DMS79 treated with DMSO at 0.1 percent for 48 hours (cell line): ENCODE measurements around the gene SLC1A3.

Source experiments
- DNase-seq: peaks from one replicate; lab custom pipeline; 2025; lab: John Stamatoyannopoulos, UW

The SLC1A3 gene

DNA sequence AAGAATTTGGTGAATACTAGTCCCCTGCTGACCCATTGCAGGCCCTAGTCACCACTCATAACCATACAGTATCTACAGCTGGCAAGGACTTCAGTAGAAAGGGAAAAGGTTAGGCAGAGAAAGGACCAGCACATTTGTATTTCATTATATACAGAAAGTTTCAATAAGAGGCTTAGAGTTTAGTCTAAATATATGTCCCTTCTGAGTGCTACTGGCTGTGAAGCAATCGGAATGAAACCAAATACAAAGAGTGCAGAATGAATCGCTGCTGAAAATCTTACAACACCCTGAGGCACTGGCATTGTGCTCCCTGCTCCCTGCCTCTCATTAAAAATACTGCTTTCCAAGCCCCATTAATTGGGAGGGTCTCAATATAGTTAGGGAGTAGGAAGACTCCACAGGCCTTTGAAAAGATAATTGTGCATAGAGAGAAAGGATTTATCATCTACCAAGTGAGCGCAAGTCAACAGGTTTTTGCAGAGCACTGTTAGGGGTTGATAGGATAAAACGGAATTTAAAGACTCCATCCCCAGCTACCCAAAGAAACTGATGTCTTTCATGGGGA is 110.8 kb downstream of the SLC1A3 start:
- no peak for DNase-seq

DNA sequence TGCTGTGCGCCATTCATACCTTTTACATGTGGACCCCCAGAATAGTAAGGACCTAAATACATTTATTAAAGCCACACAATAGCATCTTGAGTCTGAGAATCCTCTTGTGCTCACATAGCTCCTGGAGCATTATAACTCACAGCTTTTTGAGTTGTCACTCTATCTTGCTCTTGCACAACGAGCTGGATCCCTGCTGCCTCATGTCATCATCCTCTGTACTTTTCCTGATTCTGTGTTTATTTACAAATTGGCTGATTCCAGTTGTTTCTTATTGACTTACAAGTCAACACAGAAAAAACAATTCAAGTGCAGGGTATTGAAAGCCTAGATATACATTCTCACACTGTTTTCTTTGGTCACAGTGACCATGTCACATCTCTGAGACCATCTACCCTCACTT is 112.9 kb downstream of the SLC1A3 start:
- no peak for DNase-seq

DNA sequence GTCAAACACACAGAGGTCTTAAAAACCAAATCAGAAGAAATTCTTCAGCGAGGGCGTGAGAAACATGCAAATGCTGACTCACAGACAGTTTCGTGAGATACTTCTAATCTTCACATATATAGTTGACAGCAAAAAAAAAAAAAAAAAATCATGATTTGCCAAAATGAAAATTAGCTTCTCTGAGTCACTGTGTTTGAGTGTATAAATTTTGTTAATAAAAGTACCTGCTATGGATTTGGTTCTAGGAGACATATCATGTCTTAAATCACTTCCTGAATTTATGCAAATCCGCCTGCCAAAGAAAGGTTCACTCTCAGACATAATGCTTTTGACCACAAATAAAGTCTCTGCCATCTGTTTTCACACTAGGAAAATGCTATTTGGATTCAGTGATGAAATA is 114.3 kb downstream of the SLC1A3 start:
- DNase-seq, result no peak

DNA sequence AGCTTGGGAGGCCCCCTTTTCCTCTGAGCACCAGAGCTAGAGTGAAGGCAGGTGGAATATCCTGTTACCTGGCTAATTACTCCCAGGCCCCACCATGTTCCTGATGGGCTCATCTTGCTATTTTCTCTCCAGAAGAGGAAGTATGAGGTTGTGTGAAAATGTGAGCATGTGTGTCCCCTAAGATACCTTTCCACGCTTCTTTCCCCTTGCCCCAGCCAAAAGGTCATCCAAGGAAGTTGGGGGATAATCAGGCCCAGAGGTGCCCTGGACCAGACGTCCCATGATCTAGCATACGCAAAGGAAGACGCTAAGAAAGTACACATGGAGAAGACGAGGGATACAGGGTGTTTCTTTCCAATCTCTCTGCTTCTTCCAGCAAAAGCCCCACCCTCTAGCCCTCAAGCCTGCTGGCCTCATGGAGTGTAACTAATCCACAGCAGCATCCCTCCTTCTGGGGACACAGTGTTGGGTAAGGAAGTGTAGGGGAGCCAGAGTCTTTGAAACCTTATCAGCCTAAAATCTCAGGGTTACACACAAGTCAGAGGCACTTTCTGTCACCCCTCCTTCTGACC is 115.3 kb downstream of the SLC1A3 start:
- no peak for DNase-seq

DNA sequence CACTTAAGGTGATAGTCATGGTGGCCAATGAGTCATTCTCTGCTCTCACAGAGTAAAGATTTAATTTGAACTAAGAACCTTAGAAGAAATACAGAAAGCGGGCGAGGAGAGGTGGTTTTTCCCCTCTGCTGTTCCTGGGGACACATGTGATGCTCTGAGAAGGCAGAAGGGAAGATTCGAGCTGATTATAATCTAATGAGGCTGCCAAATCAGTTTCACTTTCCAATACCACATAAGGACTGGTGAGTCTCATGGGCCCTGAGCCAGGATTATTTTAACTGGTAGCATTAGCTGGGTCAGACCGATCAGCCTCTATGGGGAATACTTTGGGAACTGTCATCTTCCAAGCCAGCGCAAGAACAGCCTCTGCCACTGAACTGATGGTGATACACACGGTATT is 116.5 kb downstream of the SLC1A3 start:
- DNase-seq, result no peak

DNA sequence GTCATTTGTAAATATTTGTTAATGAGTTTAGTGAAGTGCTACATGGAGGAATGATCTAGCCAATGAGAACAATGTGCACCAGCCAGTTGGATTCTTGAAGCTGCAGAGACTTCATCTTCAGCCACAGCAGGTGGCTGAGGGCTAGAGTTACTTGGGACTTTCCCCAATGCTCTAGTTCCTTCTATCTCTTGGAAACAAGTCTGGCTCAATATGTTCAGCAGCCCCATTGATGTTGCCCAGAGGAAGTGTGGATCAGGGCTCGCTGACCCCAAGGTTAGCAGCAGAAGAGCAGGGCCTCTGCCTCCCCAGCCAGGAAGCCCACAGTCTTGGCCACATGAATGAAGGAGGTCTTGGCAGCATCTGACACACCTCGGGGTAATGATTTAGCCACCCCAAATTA is 117.5 kb downstream of the SLC1A3 start:
- no peak for DNase-seq

DNA sequence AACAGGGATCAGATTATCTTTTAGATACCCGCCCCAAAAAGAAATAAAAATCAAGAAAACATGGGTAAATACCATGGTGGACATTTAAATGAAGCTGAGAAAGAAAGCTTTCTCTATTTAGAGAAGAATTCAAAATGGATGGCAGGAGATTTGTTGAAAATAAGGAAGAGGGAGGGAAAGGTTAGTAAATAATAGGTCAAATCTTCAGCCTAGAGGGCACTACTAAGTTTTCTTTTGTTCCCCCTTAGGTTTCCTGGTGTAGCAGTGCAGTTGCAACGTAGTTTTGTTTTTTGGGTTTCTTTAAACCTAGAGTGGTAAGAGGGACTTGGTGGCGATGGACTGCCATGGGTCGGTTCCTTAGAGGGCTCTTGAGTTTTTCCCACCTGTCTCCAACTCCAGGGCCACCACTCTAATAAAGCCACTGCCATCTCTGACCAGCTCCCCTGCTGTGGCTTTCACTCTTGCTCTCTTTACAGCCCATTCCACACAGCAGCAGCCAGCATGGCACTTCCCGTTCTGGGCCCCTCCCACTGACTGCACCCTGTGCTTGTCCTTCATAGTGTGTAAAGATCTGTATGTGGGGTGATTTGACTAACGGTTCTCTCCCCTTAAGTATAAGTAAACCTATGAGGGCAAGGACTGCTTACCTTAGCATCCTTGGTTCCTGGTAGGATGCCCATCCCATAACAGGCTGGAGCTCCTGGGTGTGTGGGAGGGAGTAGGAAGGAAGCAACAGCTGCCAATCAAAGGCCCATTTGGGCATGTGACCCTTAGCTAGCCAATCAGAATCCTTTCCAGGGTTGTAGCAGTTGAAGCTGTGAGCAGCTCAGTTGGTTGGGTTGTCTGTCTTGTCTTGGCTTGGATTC is 118.3 kb downstream of the SLC1A3 start:
- DNase-seq, result no peak

DNA sequence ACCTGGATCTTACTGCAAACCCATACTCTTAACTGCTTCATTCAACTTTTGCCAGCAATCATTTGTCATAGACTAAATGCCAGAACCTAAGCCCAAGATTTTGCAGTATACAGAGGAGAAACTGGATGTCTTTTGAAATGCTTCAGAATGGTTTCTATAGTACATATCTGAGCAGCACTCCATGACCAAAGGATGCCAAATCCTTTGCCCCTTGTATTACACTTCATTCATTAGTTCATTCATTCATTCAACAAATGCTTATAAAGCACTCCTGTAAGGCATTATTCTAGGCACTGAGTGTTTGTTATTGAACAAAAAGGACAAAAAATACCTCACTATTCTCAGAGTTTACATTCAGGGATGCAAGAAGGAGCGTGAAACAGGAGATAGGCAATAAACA is 119.9 kb downstream of the SLC1A3 start:
- no peak for DNase-seq

DNA sequence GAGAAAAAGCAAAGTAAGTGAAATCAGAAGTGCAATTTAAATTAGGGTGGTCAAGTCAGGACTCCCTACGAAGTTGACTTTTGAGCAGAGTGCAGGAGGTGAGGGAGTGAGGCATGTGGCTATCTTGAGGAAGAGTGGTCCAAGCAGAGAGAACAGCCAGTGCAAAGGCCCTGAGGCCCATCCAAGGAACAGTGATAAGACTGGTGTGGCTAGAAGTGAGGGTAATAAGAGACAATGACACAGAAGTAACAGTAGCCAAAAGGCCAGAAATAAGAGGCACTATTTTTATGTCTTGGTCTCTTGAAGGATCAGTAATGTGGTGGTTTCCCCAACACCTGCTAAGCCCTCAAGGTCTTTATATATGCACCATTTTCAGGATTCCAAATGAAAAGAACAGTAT is 120.4 kb downstream of the SLC1A3 start:
- DNase-seq, result no peak

DNA sequence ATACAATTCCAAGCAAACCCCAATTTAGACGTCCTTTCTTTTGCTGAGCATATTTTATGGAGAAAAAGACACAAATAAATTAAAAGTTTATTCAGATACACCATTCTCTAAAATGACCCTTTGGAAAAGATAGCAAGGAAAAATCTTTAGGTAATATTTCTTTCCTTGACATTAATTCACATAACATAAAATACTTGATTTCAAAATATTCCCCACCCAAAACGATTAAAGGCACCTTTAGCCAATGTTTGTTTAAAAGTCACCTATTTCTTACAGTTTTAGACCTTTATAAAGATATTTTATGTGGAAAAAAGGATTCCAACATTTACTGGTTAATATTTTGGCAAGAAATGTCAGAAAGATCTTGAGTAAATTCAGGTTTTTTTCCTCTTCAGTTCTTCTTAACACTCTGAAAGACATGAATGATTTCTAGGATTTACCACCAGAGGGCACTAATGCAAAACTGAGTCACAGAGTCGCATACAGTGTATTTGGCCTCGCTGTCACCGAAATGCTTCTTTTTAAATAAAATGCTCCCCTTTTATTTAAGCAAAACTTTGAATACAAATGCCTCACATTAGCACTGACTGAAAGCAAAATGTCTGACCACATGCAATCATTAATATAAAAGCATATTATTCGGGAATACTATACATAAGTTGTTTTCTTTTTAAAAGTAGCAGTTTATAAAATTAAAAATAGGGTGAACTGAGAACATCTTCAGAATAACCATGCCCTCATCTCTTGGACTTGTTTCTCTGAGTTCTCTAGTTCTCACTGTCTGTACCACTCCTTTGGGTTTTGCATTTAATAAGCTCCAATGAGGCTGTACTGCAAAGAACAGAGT is 122.5 kb downstream of the SLC1A3 start:
- DNase-seq, result peak; percentile 34

DNA sequence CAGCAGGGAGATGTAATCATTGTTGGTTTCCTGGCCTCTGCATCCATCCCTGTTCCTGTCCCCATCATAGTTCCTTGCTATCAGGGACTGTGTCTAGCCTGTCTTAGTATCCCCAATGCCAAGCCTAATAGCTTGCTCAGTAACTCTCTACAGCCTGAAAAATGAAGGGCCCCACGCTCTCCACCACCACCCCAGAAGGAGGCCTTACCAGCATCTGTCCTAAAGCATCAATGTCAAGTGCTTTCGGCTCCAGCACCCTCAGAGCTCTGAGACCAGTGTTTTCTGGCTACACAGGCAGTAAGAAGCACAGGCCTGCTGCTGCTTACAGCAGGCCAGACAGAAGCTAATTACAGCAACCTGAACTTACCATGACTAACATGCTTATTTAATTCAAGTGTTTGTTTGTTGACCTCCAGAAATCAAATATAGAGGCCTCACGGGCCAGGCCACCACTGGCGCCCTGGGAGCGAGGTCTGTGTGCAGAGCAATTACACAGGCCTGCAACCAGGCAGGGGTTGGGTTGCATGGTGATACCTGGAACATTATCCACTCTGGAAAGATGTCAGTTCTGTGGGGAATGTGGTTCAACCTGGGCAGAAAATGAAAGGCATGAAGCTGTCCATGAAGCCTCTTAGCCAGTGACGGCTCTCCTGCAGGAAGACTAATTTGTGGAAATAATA is 124.3 kb downstream of the SLC1A3 start:
- no peak for DNase-seq

DNA sequence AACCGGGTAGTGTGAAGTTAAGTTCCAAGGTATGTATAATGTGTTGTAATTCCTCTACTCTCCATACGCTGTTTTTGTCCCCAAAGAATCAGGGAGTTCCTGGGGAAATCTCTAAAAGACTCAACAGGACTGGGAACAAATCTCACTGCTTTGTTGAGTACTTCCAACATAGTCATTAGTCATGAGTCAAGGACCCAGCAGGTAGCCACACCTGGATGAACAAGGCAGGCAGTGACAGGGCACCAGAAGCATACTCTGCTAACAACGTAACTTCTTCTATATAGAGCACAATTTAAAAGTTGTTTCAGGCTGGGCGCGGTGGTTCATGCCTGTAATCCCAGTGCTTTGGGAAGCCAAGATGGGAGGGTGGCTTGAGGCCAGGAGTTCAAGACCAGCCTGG is 126.8 kb downstream of the SLC1A3 start:
- no peak for DNase-seq

DNA sequence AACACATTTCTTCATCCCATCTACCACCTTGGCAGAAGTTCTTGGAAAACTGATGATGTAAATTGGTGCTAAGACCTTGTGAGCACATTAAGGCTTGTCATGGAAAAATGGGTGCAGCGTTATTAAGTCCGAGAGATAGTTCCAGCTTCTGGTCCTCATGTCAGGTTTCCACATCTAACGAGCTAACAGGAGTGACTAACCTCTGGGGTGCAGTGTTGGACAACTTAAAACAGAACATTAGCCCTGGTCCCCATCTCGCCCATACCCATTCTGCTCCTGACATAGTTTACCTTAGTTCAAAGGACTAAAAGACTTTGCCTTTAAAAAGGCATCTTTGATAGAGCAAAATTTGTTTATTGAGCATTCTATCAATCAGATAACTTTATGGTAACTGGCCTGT is 128.0 kb downstream of the SLC1A3 start:
- peak; percentile 11 for DNase-seq

DNA sequence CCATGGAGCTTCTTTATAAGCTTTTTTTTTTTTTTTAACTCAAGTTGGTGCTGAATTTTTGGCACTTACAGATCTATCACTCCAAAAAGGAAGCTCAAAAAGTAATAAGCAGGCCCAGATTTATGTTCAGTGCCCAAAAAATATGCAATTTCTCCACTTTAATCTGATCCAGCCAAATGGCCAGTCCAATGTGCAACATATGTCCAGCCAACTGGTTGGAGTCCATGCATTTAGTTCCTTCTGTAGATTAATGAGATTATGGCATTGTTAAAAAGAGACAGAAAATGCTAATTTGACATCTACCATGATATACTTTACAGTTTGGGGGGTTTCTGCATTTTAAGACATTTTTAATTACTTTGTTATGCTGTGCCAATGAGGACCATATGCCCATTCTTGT is 129.5 kb downstream of the SLC1A3 start:
- DNase-seq, result no peak
